Esophagus squamous epithelium (tissue), 4 donors: ENCODE data around the gene RCC1.

ENCODE experiments used
- CTCF ChIP-seq, 6 experiments: fragments of 450-650 bp in 4 of 6; fragments of 200-600 bp in 2 of 6; sonication (generic) in 2 of 6; IDR thresholded peaks; one replicate each; pipeline ENCODE4 v1.5.1; 2016 to 2019; ENCODE audit warnings: antibody characterized with exemption in 6 of 6, mild to moderate bottlenecking in 4 of 6, moderate library complexity in 4 of 6
- POLR2A ChIP-seq, 4 donors: fragments of 450-650 bp; IDR thresholded peaks; one replicate each; pipeline ENCODE4 v1.6.1; 2017; ENCODE audit warnings: antibody characterized with exemption in 4 of 4, mild to moderate bottlenecking in 4 of 4, moderate library complexity in 3 of 4

GRCh38 chr1:28518745-28519341 is 13.0 kb downstream of the RCC1 start:
- TF ChIP-seq POLR2A (IDR thresholded peaks at IDR 0.05), result no peak
- no peak for TF ChIP-seq CTCF (IDR thresholded peaks at IDR 0.05)
